Measurements from ENCODE around the gene SAMD4A.

DNA sequence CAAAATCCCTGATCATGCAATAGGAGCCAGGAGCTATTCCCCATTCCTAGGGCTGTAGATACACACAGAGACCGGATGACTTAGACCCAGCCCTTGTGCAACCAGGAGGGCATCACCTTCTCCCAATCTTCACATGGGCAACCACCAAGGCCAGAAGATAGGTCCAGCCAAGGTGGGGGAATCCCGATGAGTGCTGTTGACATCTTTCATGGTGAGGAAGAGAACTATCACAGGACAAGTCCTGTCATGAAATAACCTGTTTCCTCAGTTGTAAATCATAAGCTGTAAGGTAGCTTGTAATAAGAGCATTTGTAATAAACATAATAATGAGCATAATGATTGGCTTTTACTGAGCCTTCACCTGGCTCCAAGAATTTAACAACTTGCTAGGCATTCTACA is 246.2 kb downstream of the SAMD4A start:
- TF ChIP-seq, protein P1, sequence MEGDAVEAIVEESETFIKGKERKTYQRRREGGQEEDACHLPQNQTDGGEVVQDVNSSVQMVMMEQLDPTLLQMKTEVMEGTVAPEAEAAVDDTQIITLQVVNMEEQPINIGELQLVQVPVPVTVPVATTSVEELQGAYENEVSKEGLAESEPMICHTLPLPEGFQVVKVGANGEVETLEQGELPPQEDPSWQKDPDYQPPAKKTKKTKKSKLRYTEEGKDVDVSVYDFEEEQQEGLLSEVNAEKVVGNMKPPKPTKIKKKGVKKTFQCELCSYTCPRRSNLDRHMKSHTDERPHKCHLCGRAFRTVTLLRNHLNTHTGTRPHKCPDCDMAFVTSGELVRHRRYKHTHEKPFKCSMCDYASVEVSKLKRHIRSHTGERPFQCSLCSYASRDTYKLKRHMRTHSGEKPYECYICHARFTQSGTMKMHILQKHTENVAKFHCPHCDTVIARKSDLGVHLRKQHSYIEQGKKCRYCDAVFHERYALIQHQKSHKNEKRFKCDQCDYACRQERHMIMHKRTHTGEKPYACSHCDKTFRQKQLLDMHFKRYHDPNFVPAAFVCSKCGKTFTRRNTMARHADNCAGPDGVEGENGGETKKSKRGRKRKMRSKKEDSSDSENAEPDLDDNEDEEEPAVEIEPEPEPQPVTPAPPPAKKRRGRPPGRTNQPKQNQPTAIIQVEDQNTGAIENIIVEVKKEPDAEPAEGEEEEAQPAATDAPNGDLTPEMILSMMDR (IDR thresholded peaks at IDR 0.05): no peak
- TF ChIP-seq EP300 (IDR thresholded peaks at IDR 0.05) (no peak), CHD2 (IDR thresholded peaks at IDR 0.05; ENCODE audit: low read length, partially characterized antibody) (no peak), CEBPB (IDR thresholded peaks at IDR 0.05) (no peak)

Measured in A549 (cell line).